SK-N-SH (cell line): ENCODE data around the gene ITCH.

Experiments
- CTCF ChIP-seq: fragments of 200-600 bp; sonication (generic); IDR thresholded peaks from 2 replicates; pipeline ENCODE4 v1.6.1; 2017; ENCODE audit warnings: antibody characterized with exemption, mild to moderate bottlenecking, moderate library complexity
- GABPA ChIP-seq: IDR thresholded peaks from 2 replicates; pipeline ENCODE4 v1.4.0; 2012; ENCODE audit warnings: low read depth, mild to moderate bottlenecking
- MAX ChIP-seq: IDR thresholded peaks from 2 replicates; pipeline ENCODE4 v1.4.0; 2012; ENCODE audit warnings: low read depth
- PBX3 ChIP-seq: IDR thresholded peaks from 2 replicates; pipeline ENCODE4; 2012
- POLR2AphosphoS5 ChIP-seq: IDR thresholded peaks from 2 replicates; pipeline ENCODE4 v1.6.1; 2012; ENCODE audit warnings: low read depth, low read length
- REST ChIP-seq: IDR thresholded peaks from 2 replicates; pipeline ENCODE4 v1.6.1; 2012; ENCODE audit warnings: mild to moderate bottlenecking, low read depth, low read length, moderate library complexity
- RFX5 ChIP-seq: IDR thresholded peaks from 2 replicates; pipeline ENCODE4 v1.6.1; 2012; ENCODE audit warnings: mild to moderate bottlenecking, improper control_type of control experiment, low read length
- SIN3A ChIP-seq: IDR thresholded peaks from 2 replicates; pipeline ENCODE4 v1.6.1; 2012; ENCODE audit warnings: low read depth, mild to moderate bottlenecking, low read length, moderate library complexity, borderline replicate concordance
- TCF12 ChIP-seq: IDR thresholded peaks from 2 replicates; pipeline ENCODE4 v1.4.0; 2012

- no peak for TF ChIP-seq CTCF
- TF ChIP-seq POLR2AphosphoS5: no peak
- TF ChIP-seq MAX: no peak
- TF ChIP-seq REST: no peak
- TF ChIP-seq TCF12: no peak
- no peak for TF ChIP-seq PBX3
- TF ChIP-seq SIN3A: no peak
- TF ChIP-seq GABPA: no peak
- no peak for TF ChIP-seq RFX5
Measured at GRCh38 chr20:34507702-34508413, 144.8 kb downstream of the ITCH start.
